Ascending aorta (tissue), 2 donors: ENCODE measurements around the gene C11orf98. TPM values are rescaled to one million over a fixed set of nuclear protein-coding genes. Genes with fewer than 3 reads are reported as not detected.
A peak's percentile ranks its signal among the peaks of the same experiment; 100 is the strongest.
"Not testable (repeated sequence)": the region's sequence is repeated elsewhere in the genome, so short reads cannot be mapped to it uniquely, and the experiment has no call there.

ENCODE experiments used
- DNase-seq, 2 donors: peaks; one replicate each; pipeline ENCODE4 v3.0.0-alpha.2; 2019; ENCODE audit warnings: low spot score in 2 of 2
- H3K27ac ChIP-seq, 2 donors: fragments of 200-600 bp; sonication (generic); one replicate each; pipeline ENCODE4 v1.5.1; 2016 to 2017; ENCODE audit warnings: mild to moderate bottlenecking in 1 of 2
- H3K27me3 ChIP-seq: fragments of 200-600 bp; sonication (generic); one replicate; pipeline ENCODE4 v1.5.1; 2017
- H3K36me3 ChIP-seq, 2 donors: fragments of 200-600 bp; sonication (generic); one replicate each; pipeline ENCODE4 v1.5.1; 2016
- H3K4me1 ChIP-seq, 2 donors: fragments of 200-600 bp; sonication (generic); one replicate each; pipeline ENCODE4 v1.5.1; 2016 to 2017; ENCODE audit warnings: mild to moderate bottlenecking in 1 of 2
- H3K4me3 ChIP-seq, 2 donors: fragments of 200-600 bp; sonication (generic); one replicate each; pipeline ENCODE4 v1.5.1; 2016 to 2017; ENCODE audit warnings: mild to moderate bottlenecking in 1 of 2
- H3K9me3 ChIP-seq, 2 donors: fragments of 200-600 bp; sonication (generic); one replicate each; pipeline ENCODE4 v1.5.1; 2016
- CTCF ChIP-seq, 3 experiments: fragments of 200-600 bp in 2 of 3; fragments of 450-650 bp in 1 of 3; sonication (generic) in 2 of 3; IDR thresholded peaks; one replicate each; pipeline ENCODE4 v1.5.1; 2016 to 2019; ENCODE audit warnings: antibody characterized with exemption in 3 of 3, mild to moderate bottlenecking in 1 of 3, moderate library complexity in 1 of 3
- intact Hi-C: fragments of 100-400 bp; cut with DNase I; formaldehyde crosslinking; loops from one replicate; pipeline ENCODE4 v1.15.1; 2023
- total RNA-seq: library from RNA; depleted of rRNA; stranded (reverse); fragments of >200 nt; gene quantifications from one replicate; pipeline ENCODE4 v1.1.0, GENCODE V29; 2016

C11orf98 gene
- total RNA-seq, 1 donor from 2014 or later: 49.8 TPM

GRCh38 chr11:62678770-62679696, 14.0 kb upstream of the C11orf98 start, which contains the start of gene UBXN1:
Gene UBXN1, minus strand, starts transcription at chr11:62679073. Its CDS starts 150 bp downstream, at chr11:62678923.
- Histone ChIP-seq H3K4me3 (peak within 1 kb of the TSS; percentile 78 to 100), H3K27ac (peak within 1 kb of the TSS; percentile 96), H3K9me3 (no peaks in the 10 kb centered on the region), H3K36me3 (peaks cover 21 to 27% of the 10 kb centered on the region in 2 donors), H3K4me1 (peaks cover 7 to 11% of the 10 kb centered on the region in 2 donors), H3K27me3 (no peaks in the 10 kb centered on the region)
- intact Hi-C loops: loop anchor here (1.0 to 5.0 kb wide), 4 partner anchors 14 to 77 kb away; partner anchors contain the start of genes C11orf98, CSKMT, INTS5 and MTA2
- TF ChIP-seq CTCF (IDR thresholded peaks at IDR 0.05): no peak
- DNase-seq: peak; percentile 55 to 95

GRCh38 chr11:62678433-62678769, 13.4 kb upstream of the C11orf98 start:
- DNase-seq: no peak
- intact Hi-C loops: loop anchor here (2.0 to 5.0 kb wide), 2 partner anchors 26 to 76 kb away; partner anchors contain the start of genes INTS5 and MTA2
- H3K27me3 ChIP-seq: no peaks in the 10 kb centered on the region
- peak overlapping the region; percentile 96 for H3K27ac ChIP-seq
- no peak for TF ChIP-seq CTCF (IDR thresholded peaks at IDR 0.05)
- H3K4me3 ChIP-seq: peak overlapping the region; percentile 78 to 100
- peaks cover 21 to 27% of the 10 kb centered on the region in 2 donors for H3K36me3 ChIP-seq
- H3K9me3 ChIP-seq: no peaks in the 10 kb centered on the region
- peaks cover 7 to 11% of the 10 kb centered on the region in 2 donors for H3K4me1 ChIP-seq

- intact Hi-C loops: loop anchor here (2.0 to 5.0 kb wide), 2 partner anchors 25 to 75 kb away; partner anchors contain the start of genes INTS5 and MTA2
- TF ChIP-seq CTCF (IDR thresholded peaks at IDR 0.05): no peak
- Histone ChIP-seq H3K9me3 (no peaks in the 10 kb centered on the region), H3K27me3 (no peaks in the 10 kb centered on the region), H3K36me3 (peaks cover 21 to 27% of the 10 kb centered on the region in 2 donors), H3K4me1 (peaks cover 9 to 14% of the 10 kb centered on the region in 2 donors), H3K4me3 (peak overlapping the region; percentile 78 to 100), H3K27ac (peak overlapping the region in 1 of 2 donors; percentile 96)
- no peak for DNase-seq
Observed at GRCh38 chr11:62677714-62678113, 12.7 kb upstream of the C11orf98 start.

- Histone ChIP-seq H3K4me1 (peaks cover 12 to 16% of the 10 kb centered on the region in 2 donors), H3K27me3 (no peaks in the 10 kb centered on the region), H3K4me3 (no peak overlapping the region), H3K36me3 (peaks cover 21 to 27% of the 10 kb centered on the region in 2 donors), H3K9me3 (no peaks in the 10 kb centered on the region), H3K27ac (no peak overlapping the region)
- intact Hi-C loops: loop anchor here (5.0 kb wide), 1 partner anchor 75 kb away; the partner anchor contains the start of gene MTA2
- no peak for DNase-seq
- TF ChIP-seq CTCF (IDR thresholded peaks at IDR 0.05): no peak
Observed at GRCh38 chr11:62677156-62677555, 12.1 kb upstream of the C11orf98 start.

- H3K27me3 ChIP-seq: no peaks in the 10 kb centered on the region
- no peaks in the 10 kb centered on the region for H3K9me3 ChIP-seq
- no peak overlapping the region for H3K27ac ChIP-seq
- no peak for TF ChIP-seq CTCF (IDR thresholded peaks at IDR 0.05)
- intact Hi-C loops: loop anchor here (5.0 kb wide), 1 partner anchor 74 kb away; the partner anchor contains the start of gene MTA2
- H3K4me3 ChIP-seq: no peak overlapping the region
- peaks cover 12 to 16% of the 10 kb centered on the region in 2 donors for H3K4me1 ChIP-seq
- DNase-seq: no peak
- peaks cover 21 to 27% of the 10 kb centered on the region in 2 donors for H3K36me3 ChIP-seq
Observed at GRCh38 chr11:62676698-62677097, 11.7 kb upstream of the C11orf98 start.

- intact Hi-C loops: loop anchor here (5.0 kb wide), 1 partner anchor 73 kb away; the partner anchor contains the start of gene MTA2
- H3K4me1 ChIP-seq: peaks cover 17 to 19% of the 10 kb centered on the region in 2 donors
- DNase-seq: not testable (repeated sequence)
Observed at GRCh38 chr11:62675415-62675814, 10.4 kb upstream of the C11orf98 start.

More at GRCh38 chr11:62675415-62675814, 10.4 kb upstream of the C11orf98 start:
- not testable (repeated sequence) for H3K27me3 ChIP-seq, H3K27ac ChIP-seq, H3K4me3 ChIP-seq, H3K9me3 ChIP-seq
- H3K36me3 ChIP-seq: peaks cover 21 to 27% of the 10 kb centered on the region in 2 donors
